Mucosa of rectum (tissue), 2 donors: Measurements from ENCODE around the gene BRI3.

Experiments used
- H3K27ac ChIP-seq, 2 donors: one replicate each; pipeline ENCODE4 v1.7.0; 2013; ENCODE audit warnings: inconsistent platforms in 2 of 2, low read depth in 2 of 2, low read length in 2 of 2
- H3K27me3 ChIP-seq, 2 donors: one replicate each; pipeline ENCODE4 v1.7.0; 2013; ENCODE audit warnings: low read length in 2 of 2; ENCODE audit not compliant: control insufficient read depth in 2 of 2, insufficient read depth in 2 of 2
- H3K36me3 ChIP-seq, 2 donors: one replicate each; pipeline ENCODE4 v1.7.0; 2013; ENCODE audit warnings: low read length in 2 of 2; ENCODE audit not compliant: control insufficient read depth in 2 of 2, insufficient read depth in 2 of 2
- H3K4me1 ChIP-seq, 2 donors: one replicate each; pipeline ENCODE4 v1.7.0; 2013; ENCODE audit warnings: low read length in 2 of 2, mild to moderate bottlenecking in 1 of 2; ENCODE audit not compliant: control insufficient read depth in 2 of 2, insufficient read depth in 2 of 2
- H3K4me3 ChIP-seq, 2 donors: one replicate each; pipeline ENCODE4 v1.7.0; 2013; ENCODE audit warnings: low read length in 2 of 2
- H3K9ac ChIP-seq, 2 donors: one replicate each; pipeline ENCODE4 v1.7.0; 2013; ENCODE audit warnings: low read length in 2 of 2, low read depth in 1 of 2, mild to moderate bottlenecking in 1 of 2
- H3K9me3 ChIP-seq, 2 donors: one replicate each; pipeline ENCODE4 v1.7.0; 2013; ENCODE audit warnings: low read length in 2 of 2; ENCODE audit not compliant: control insufficient read depth in 2 of 2
- donor health status: healthy.
- donor health status: Normal muscosa, but diverticular disease.

BRI3 gene

GRCh38 chr7:98323597-98324322 lies 42.3 kb downstream of the BRI3 start:
- Histone ChIP-seq H3K4me3 (no peak overlapping the region), H3K4me1 (no peaks in the 10 kb centered on the region), H3K27ac (no peak overlapping the region), H3K27me3 (no peaks in the 10 kb centered on the region), H3K36me3 (peaks cover 0 to 7% of the 10 kb centered on the region in 2 donors), H3K9me3 (no peaks in the 10 kb centered on the region), H3K9ac (no peak overlapping the region)

- Histone ChIP-seq H3K27me3 (no peaks in the 10 kb centered on the region), H3K4me3 (no peak overlapping the region), H3K4me1 (no peaks in the 10 kb centered on the region), H3K36me3 (peaks cover 0 to 4% of the 10 kb centered on the region in 2 donors), H3K27ac (no peak overlapping the region), H3K9ac (no peak overlapping the region), H3K9me3 (no peaks in the 10 kb centered on the region)
These were observed 43.3 kb downstream of the BRI3 start for GRCh38 chr7:98324782-98325181.

- H3K4me3 ChIP-seq, result no peak overlapping the region
- H3K9ac ChIP-seq, result no peak overlapping the region
- no peaks in the 10 kb centered on the region for H3K27me3 ChIP-seq
- H3K9me3 ChIP-seq, result no peaks in the 10 kb centered on the region
- no peak overlapping the region for H3K27ac ChIP-seq
- peaks cover 0 to 6% of the 10 kb centered on the region in 2 donors for H3K36me3 ChIP-seq
- H3K4me1 ChIP-seq, result no peaks in the 10 kb centered on the region
These were observed 47.8 kb downstream of the BRI3 start for GRCh38 chr7:98329100-98329790.

DNA sequence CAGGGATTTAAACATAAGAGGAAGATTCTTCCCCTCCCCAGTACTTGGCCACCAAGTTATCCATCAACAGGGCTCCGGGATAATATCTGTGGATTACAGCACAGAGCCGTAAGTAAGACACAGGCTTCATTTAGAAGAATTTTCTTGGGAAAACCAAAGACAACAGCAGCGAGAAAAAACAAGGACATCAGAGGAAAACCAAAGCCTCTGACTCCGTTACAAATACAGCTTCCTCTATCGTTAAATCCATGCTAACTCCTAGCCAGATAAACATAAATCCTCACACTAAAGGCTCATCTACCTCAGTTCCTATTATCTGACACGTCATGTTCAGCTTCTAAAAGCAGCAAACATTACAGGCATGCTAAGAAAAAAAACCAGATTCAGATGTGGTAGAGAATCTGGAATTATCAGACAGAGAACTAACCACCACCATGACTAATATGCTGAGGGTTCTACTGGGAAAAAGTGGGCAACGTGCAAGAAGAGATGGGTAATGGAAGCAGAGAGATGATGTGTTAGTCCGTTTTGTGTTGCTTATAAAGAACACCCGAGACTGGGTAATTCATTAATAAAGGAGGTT lies 48.4 kb downstream of the BRI3 start:
- H3K9me3 ChIP-seq, result no peaks in the 10 kb centered on the region
- H3K27me3 ChIP-seq, result no peaks in the 10 kb centered on the region
- H3K4me3 ChIP-seq, result no peak overlapping the region
- no peak overlapping the region for H3K9ac ChIP-seq
- peaks cover 0 to 6% of the 10 kb centered on the region in 2 donors for H3K36me3 ChIP-seq
- no peaks in the 10 kb centered on the region for H3K4me1 ChIP-seq
- no peak overlapping the region for H3K27ac ChIP-seq

DNA sequence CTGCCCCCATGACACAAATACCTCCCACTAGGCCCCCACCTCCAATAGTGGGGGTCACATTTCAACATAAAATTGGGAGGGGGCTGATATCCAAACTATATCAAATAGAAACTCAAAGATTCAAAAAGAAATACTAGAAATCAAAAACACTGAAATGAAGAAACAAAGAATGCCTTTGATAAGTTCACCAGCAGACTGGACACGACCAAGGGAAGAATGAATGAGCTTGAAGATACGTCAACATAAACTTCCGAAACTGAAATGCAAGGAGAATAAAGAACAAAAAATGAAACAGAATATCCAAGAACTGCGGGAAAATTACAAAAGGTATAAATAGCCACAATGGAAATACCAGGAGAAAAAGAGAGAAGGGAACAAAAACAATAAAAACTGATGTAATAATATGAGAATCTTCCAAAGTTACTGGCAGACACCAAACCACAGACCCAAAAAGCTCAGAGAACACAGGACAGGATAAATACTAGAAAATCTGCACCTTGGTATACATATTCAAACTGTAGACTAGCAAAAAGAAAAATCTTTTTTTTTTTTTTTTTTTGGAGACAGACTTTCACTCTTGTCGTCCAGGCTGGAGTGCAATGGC lies 49.5 kb downstream of the BRI3 start:
- Histone ChIP-seq H3K9ac (no peak overlapping the region), H3K4me3 (no peak overlapping the region), H3K27ac (no peak overlapping the region), H3K36me3 (peaks cover 0 to 6% of the 10 kb centered on the region in 2 donors), H3K4me1 (no peaks in the 10 kb centered on the region), H3K9me3 (no peaks in the 10 kb centered on the region), H3K27me3 (no peaks in the 10 kb centered on the region)

DNA sequence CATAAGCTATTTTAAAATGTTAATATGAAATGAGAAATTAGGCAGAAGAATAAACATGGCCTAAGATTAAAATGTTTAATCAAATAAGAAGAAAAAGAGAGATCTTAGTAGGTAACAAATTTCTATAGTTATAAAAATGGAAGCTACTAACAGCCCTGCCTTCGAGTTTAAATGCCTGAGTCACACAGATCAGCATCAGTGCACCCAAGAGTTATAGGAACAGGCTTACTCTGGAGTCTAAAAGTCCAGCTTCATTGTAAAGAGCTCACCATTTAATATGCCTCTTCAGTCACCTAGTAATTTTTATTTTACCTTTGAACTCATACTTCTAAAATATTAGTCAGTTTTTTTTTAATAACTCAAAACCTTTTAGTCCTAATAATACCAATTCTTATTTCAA lies 52.6 kb downstream of the BRI3 start:
- H3K9me3 ChIP-seq, result no peaks in the 10 kb centered on the region
- H3K9ac ChIP-seq, result no peak overlapping the region
- no peaks in the 10 kb centered on the region for H3K27me3 ChIP-seq
- H3K4me3 ChIP-seq, result no peak overlapping the region
- peaks cover 0 to 5% of the 10 kb centered on the region in 2 donors for H3K36me3 ChIP-seq
- no peaks in the 10 kb centered on the region for H3K4me1 ChIP-seq
- no peak overlapping the region for H3K27ac ChIP-seq

- Histone ChIP-seq H3K4me3 (no peak overlapping the region), H3K4me1 (no peaks in the 10 kb centered on the region), H3K9me3 (no peaks in the 10 kb centered on the region), H3K27me3 (no peaks in the 10 kb centered on the region), H3K27ac (no peak overlapping the region), H3K9ac (no peak overlapping the region), H3K36me3 (peaks cover 0 to 5% of the 10 kb centered on the region in 2 donors)
These were observed 54.0 kb downstream of the BRI3 start for GRCh38 chr7:98335411-98335977.

DNA sequence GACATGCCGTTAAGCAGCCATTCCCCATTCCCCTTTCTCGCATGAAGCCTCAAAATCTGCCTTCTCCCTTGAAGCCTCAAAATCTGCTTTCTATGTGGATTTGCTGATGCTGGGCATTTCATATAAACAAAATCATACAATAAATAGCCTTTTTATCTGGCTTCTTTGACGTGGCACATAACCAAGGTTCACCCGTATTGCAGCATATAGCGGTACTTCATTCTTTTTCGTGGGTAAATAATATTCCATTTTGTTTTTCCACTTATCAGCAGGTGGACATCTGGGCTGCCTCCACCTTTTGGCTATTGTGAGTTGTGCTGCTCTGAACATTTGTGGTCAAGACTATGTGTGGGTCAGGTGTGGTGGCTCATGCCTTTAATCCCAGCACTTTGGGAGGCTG lies 57.0 kb downstream of the BRI3 start:
- no peaks in the 10 kb centered on the region for H3K27me3 ChIP-seq
- no peak overlapping the region for H3K27ac ChIP-seq
- H3K9me3 ChIP-seq, result no peaks in the 10 kb centered on the region
- H3K4me3 ChIP-seq, result no peak overlapping the region
- peaks cover 0 to 3% of the 10 kb centered on the region in 2 donors for H3K36me3 ChIP-seq
- no peaks in the 10 kb centered on the region for H3K4me1 ChIP-seq
- no peak overlapping the region for H3K9ac ChIP-seq

DNA sequence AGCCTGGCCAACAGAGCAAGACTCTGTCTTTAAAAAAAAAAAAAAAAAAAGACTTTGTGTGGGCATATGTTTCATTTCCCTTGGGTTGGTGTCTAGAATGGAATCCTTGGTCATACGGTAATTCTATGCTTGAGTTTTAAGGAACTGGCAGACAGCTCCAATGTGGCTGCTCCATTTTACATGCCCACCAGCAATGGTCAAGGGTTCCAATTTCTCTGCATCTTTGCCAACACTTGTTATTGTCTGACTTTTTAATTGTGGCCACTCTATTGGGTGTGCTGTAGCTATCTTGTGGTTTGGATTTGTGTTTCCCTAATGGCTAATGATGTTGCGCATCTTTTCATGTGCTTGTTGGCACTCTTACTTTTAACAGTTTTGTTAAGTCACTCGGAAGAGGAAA lies 57.6 kb downstream of the BRI3 start:
- H3K9me3 ChIP-seq, result no peaks in the 10 kb centered on the region
- H3K27me3 ChIP-seq, result no peaks in the 10 kb centered on the region
- no peak overlapping the region for H3K27ac ChIP-seq

GRCh38 chr7:98341106-98341505 lies 59.6 kb downstream of the BRI3 start:
- H3K4me3 ChIP-seq, result no peak overlapping the region
- no peak overlapping the region for H3K27ac ChIP-seq
- no peaks in the 10 kb centered on the region for H3K27me3 ChIP-seq
- no peaks in the 10 kb centered on the region for H3K4me1 ChIP-seq
- no peak overlapping the region for H3K9ac ChIP-seq
- H3K36me3 ChIP-seq, result peaks cover 0 to 3% of the 10 kb centered on the region in 2 donors
- H3K9me3 ChIP-seq, result no peaks in the 10 kb centered on the region

More for the DNA sequence above, 57.6 kb downstream of the BRI3 start:
- no peak overlapping the region for H3K9ac ChIP-seq
- H3K4me1 ChIP-seq, result no peaks in the 10 kb centered on the region
- H3K4me3 ChIP-seq, result no peak overlapping the region
- H3K36me3 ChIP-seq, result peaks cover 0 to 3% of the 10 kb centered on the region in 2 donors
